ENCODE data around the gene LSM14A. TPM values are rescaled to one million over a fixed set of nuclear protein-coding genes. Genes with fewer than 3 reads are reported as not detected.

Gene LSM14A
- total RNA-seq, 1 donor from 2014 or later: 92.8 TPM

DNA sequence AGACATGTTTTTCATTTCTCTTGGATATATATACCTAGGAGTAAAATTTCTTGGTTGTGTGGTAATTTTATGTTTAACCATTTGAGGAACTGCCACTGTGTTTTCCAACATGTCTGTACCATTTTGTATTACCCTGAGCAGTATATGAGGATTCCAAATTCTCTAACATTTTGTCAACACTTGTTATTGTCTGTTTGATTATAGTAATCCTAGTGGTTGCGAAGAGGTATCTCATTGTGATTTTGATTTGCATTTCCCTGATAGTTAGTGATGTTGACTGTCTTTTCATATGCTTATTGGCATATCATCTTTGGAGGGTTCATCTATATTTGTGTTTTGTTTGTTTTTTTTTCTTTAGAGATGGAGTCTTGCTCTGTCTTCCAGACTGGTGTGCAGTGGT lies 103.4 kb downstream of the LSM14A start:
- DNase-seq (no peak), ATAC-seq (no peak)
- H3K4me1 ChIP-seq: peaks cover 30% of the 10 kb centered on the region
- no peaks in the 10 kb centered on the region for H3K27me3 ChIP-seq
- TF ChIP-seq, protein P1, sequence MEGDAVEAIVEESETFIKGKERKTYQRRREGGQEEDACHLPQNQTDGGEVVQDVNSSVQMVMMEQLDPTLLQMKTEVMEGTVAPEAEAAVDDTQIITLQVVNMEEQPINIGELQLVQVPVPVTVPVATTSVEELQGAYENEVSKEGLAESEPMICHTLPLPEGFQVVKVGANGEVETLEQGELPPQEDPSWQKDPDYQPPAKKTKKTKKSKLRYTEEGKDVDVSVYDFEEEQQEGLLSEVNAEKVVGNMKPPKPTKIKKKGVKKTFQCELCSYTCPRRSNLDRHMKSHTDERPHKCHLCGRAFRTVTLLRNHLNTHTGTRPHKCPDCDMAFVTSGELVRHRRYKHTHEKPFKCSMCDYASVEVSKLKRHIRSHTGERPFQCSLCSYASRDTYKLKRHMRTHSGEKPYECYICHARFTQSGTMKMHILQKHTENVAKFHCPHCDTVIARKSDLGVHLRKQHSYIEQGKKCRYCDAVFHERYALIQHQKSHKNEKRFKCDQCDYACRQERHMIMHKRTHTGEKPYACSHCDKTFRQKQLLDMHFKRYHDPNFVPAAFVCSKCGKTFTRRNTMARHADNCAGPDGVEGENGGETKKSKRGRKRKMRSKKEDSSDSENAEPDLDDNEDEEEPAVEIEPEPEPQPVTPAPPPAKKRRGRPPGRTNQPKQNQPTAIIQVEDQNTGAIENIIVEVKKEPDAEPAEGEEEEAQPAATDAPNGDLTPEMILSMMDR (IDR thresholded peaks at IDR 0.05): no peak
- intact Hi-C loops (cut with DNase I): no loop called here
- no peaks in the 10 kb centered on the region for H3K9me3 ChIP-seq
- peaks cover 7% of the 10 kb centered on the region for H3K36me3 ChIP-seq
- H3K4me3 ChIP-seq: no peak overlapping the region
- H3K27ac ChIP-seq: no peak overlapping the region

DNA sequence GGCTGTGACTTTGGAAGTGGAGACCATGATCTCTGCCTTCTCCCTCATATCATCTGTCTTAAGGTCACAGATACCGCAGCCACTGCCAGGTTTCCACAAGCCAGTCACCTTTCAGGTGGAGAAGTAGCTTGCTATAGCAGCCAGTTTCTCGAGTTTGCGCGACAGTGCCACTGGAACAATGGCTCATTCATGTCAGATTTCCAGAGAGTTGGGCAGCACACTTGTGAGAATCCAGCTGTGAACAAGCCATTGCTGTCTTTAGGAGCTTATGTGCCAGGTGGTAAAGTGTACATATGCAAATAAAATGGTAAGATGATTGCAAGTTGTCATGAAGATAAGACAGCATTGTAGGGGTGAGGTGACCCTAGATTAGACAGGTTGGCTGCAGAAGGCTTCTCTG lies 104.3 kb downstream of the LSM14A start:
- Histone ChIP-seq H3K4me1 (peaks cover 21% of the 10 kb centered on the region), H3K36me3 (peaks cover 7% of the 10 kb centered on the region), H3K9me3 (no peaks in the 10 kb centered on the region), H3K27me3 (no peaks in the 10 kb centered on the region), H3K4me3 (no peak overlapping the region), H3K27ac (no peak overlapping the region)
- ATAC-seq (no peak), DNase-seq (no peak)
- intact Hi-C loops (cut with DNase I): no loop called here
- TF ChIP-seq, protein P1 (IDR thresholded peaks at IDR 0.05): no peak

DNA sequence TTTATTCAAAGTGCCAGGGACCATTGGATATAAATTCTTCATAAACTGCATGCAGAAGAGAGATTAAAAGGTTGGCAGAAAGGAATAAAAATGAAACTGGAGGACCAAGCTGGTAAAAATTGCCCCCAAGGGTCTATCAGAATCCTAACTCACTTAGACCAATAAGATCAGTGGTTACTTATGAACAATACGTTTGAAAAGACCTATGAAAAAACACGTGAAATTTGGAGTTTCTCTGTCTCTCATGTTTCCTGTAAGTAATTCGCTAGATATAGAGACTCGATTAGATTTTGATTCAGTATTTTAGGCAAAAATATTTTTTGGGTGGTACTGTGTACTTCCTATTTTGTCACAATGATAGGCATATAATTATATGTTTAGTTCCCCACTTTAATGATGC lies 104.9 kb downstream of the LSM14A start:
- no peak overlapping the region for H3K4me3 ChIP-seq
- ATAC-seq: no peak
- no peaks in the 10 kb centered on the region for H3K27me3 ChIP-seq
- intact Hi-C loops (cut with DNase I): no loop called here
- TF ChIP-seq, protein P1 (IDR thresholded peaks at IDR 0.05): no peak
- peaks cover 18% of the 10 kb centered on the region for H3K4me1 ChIP-seq
- DNase-seq: no peak
- no peak overlapping the region for H3K27ac ChIP-seq
- no peaks in the 10 kb centered on the region for H3K9me3 ChIP-seq
- H3K36me3 ChIP-seq: peaks cover 7% of the 10 kb centered on the region

DNA sequence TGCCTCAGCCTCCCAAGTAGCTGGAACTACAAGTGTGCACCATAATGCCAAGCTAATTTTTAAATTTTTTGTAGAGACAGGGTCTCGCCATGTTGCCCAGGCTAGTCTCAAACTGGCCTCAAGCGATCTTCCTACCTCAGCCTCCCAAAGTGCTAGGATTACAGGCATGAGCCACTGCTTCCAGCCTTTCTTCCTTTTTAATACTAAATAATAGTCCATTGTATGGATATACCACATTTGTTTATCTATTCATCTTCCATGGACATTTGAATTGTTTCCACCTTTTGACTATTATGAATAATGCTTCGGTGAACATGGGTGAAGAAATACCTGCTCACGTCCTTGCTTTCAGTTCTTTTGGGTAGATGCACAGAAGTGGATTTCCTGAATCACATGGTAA lies 106.5 kb downstream of the LSM14A start:
- H3K27me3 ChIP-seq: no peaks in the 10 kb centered on the region
- TF ChIP-seq, protein P1 (IDR thresholded peaks at IDR 0.05): no peak
- DNase-seq: no peak
- peaks cover 7% of the 10 kb centered on the region for H3K36me3 ChIP-seq
- ATAC-seq: no peak
- no peak overlapping the region for H3K4me3 ChIP-seq
- H3K4me1 ChIP-seq: peaks cover 13% of the 10 kb centered on the region
- intact Hi-C loops (cut with DNase I): no loop called here
- H3K27ac ChIP-seq: no peak overlapping the region
- no peaks in the 10 kb centered on the region for H3K9me3 ChIP-seq

Other genes starting within 250 kb of the LSM14A start
- gene GARRE1, start 82.0 kb downstream of the LSM14A start, total RNA-seq: 41.3 TPM
- gene GPI, start 192.7 kb downstream of the LSM14A start, total RNA-seq: 144 TPM
- gene PDCD2L, start 231.9 kb downstream of the LSM14A start, total RNA-seq: 7.4 TPM

Measured in upper lobe of right lung (tissue), 1 donor.